AG04450 (cell line): ENCODE measurements around the gene KANSL1. TPM values are rescaled to one million over a fixed set of nuclear protein-coding genes. Genes with fewer than 3 reads are reported as not detected.
"Not testable (repeated sequence)": the region's sequence is repeated elsewhere in the genome, so short reads cannot be mapped to it uniquely, and the experiment has no call there.

Source experiments
- CTCF ChIA-PET: fragments of 300-600, 350-600 bp; formaldehyde crosslinking; extraction: SDS; loops from one replicate; lab custom pipeline; 2022; ENCODE audit warnings: antibody characterized with exemption, inconsistent platforms; lab: Charles Lee
- POLR2A ChIA-PET: fragments of 350-600 bp; formaldehyde crosslinking; extraction: SDS; loops from one replicate; lab custom pipeline; 2021; ENCODE audit warnings: antibody characterized with exemption, inconsistent platforms; lab: Yijun Ruan, JAX
- DNase-seq: peaks from one replicate; pipeline ENCODE4 v3.0.0-alpha.2; 2011; ENCODE audit warnings: low read depth, low spot score
- H3K27ac ChIP-seq: one replicate; pipeline ENCODE4 v1.5.1; 2012; ENCODE audit warnings: low read depth, low read length, control low read depth
- H3K27me3 ChIP-seq: one replicate; pipeline ENCODE4 v1.6.0; 2012; ENCODE audit warnings: low read length; ENCODE audit not compliant: control insufficient read depth, insufficient read depth
- H3K4me3 ChIP-seq: 2 replicates; pipeline ENCODE4 v1.5.1; 2011; ENCODE audit warnings: mild to moderate bottlenecking, low read depth, low read length, control low read depth
- H3K9me3 ChIP-seq: 2 replicates; pipeline ENCODE4 v1.5.1; 2012; ENCODE audit warnings: low read length; ENCODE audit not compliant: control insufficient read depth, insufficient read depth
- CTCF ChIP-seq: IDR thresholded peaks from 2 replicates; pipeline ENCODE4 v1.5.1; 2011; ENCODE audit warnings: low read depth, low read length, control low read depth, inconsistent platforms
- polyA plus RNA-seq: library from polyadenylated mRNA; depleted of rRNA; stranded (reverse); fragments of >200 nt; gene quantifications from 2 replicates; pipeline ENCODE4 v1.2.3, GENCODE V29; 2011

Gene KANSL1
- polyA plus RNA-seq, 1 experiment = 15.6 TPM

- POLR2A ChIA-PET = no interaction called here
- Histone ChIP-seq H3K27ac (no peak overlapping the region), H3K4me3 (no peak overlapping the region), H3K9me3 (no peaks in the 10 kb centered on the region), H3K27me3 (no peaks in the 10 kb centered on the region)
- TF ChIP-seq CTCF = no peak
- no peak for DNase-seq
- CTCF ChIA-PET = interaction anchor here (0.5 to 1.6 kb wide), 4 partner anchors 62 to 178 kb away, joined by 3 to 9 read pairs (median 4); partner anchors contain the start of gene KANSL1
Measured at GRCh38 chr17:46109603-46110189, 83.5 kb downstream of the KANSL1 start.

DNA sequence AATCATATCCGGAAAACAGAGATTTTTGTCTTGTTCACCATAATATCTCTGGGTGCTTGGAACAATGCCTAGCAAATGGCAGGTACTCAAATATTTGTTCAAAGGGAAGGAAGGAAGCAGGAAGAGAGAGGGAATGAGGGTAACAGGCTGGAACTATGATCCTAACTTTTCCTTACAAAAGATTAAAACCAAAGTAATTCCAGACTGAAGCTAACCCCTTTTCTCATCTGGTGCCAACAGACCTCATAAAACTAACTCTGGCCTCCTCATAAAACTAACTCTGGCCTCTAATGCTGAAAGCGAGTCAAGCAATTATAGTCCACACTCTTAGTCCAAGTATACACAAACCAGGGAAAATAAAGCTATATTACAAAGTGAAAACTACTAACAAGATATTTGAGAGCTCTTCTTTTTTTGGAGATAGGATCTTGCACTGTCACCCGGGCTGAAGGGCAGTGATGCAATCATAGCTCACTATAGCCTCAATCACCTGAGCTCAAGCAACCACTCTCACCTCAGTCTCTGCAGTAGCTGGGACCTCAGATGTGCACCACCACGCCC lies 84.6 kb downstream of the KANSL1 start:
- H3K27ac ChIP-seq = no peak overlapping the region
- ChIA-PET POLR2A (no interaction called here), CTCF (interaction anchor here (1.0 to 1.6 kb wide), 4 partner anchors 20 to 179 kb away, joined by 3 to 9 read pairs (median 5); partner anchors contain the start of gene KANSL1)
- TF ChIP-seq CTCF = no peak
- H3K4me3 ChIP-seq = no peak overlapping the region
- H3K27me3 ChIP-seq = no peaks in the 10 kb centered on the region
- DNase-seq = no peak
- no peaks in the 10 kb centered on the region for H3K9me3 ChIP-seq

DNA sequence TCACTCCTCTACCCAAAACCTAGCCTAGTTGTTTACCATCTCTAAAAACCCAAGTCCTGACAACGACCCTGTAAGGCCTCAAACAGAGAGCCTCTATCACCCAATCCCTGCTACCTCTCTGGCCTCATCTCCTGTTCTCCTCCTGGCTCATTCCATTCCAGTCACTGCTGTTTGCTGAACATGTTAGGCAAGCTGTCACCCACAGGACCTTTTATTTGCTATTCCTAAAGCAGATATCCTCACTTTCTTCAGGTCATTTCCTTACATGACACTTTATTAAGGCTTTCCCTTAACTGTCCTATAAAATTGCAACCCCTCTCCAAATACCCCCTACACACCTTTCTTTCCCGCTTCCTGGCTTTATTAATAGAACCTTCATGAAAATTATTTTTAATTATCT lies 85.1 kb downstream of the KANSL1 start:
- no peak for DNase-seq
- Histone ChIP-seq H3K27me3 (no peaks in the 10 kb centered on the region), H3K4me3 (no peak overlapping the region), H3K9me3 (no peaks in the 10 kb centered on the region), H3K27ac (no peak overlapping the region)
- ChIA-PET CTCF (interaction anchor here (1.0 to 1.6 kb wide), 3 partner anchors 20 to 179 kb away, joined by 3 to 9 read pairs (median 4); partner anchors contain the start of gene KANSL1), POLR2A (no interaction called here)
- TF ChIP-seq CTCF = no peak

DNA sequence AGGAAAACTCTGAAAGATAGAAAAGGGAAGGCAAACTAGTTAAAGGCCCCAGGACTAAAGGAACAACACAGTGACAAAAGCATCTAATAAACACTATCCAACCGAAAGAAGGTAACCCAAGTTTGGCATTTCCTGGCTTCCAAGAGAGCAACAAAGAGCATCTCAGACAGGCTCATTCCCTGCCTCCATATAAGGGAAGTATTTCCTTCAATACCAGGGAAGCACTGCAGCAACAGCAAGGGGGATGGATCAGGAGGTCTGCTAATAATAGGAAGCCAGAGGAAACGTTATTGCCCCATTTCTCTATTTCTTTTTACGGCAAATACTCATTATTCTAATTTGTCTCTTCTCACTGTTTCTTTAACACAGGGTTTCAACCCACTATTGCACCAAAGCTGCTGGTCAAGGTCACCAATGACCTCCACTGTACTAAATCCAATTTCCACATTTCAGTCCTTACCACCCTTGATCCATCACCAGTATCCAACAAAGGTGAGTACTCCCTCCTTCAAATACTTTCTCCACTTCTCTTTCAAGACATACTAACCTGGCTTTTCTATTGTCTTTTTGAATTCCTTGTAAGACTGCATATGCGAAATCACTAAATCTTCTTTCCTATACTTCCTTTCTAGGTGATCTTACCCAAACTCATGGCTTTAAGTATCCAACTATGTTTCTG lies 86.1 kb downstream of the KANSL1 start:
- CTCF ChIA-PET = no interaction called here
- no peak for DNase-seq
- POLR2A ChIA-PET = no interaction called here

GRCh38 chr17:46102806-46103205 lies 90.4 kb downstream of the KANSL1 start:
- H3K4me3 ChIP-seq, H3K27ac ChIP-seq, POLR2A ChIA-PET, H3K27me3 ChIP-seq, DNase-seq, H3K9me3 ChIP-seq: not testable (repeated sequence)
- CTCF ChIA-PET = interaction anchor here (0.5 to 2.2 kb wide), 2 partner anchors 58 to 77 kb away, joined by 3 to 5 read pairs; no protein-coding TSS in a partner anchor

More for the DNA sequence above, 86.1 kb downstream of the KANSL1 start:
- TF ChIP-seq CTCF = no peak
- no peak overlapping the region for H3K4me3 ChIP-seq
- H3K27ac ChIP-seq = no peak overlapping the region
- no peaks in the 10 kb centered on the region for H3K27me3 ChIP-seq
- no peaks in the 10 kb centered on the region for H3K9me3 ChIP-seq

- POLR2A ChIA-PET, H3K27me3 ChIP-seq, CTCF ChIA-PET, DNase-seq, H3K4me3 ChIP-seq, H3K9me3 ChIP-seq: not testable (repeated sequence)
- peak overlapping the region; percentile 66 for H3K27ac ChIP-seq
Measured at GRCh38 chr17:46101785-46102617, 91.2 kb downstream of the KANSL1 start.
